ENCODE measurements around the gene FBXO39. TPM values are rescaled to one million over a fixed set of nuclear protein-coding genes. Genes with fewer than 3 reads are reported as not detected.

FBXO39 gene
- total and polyA plus RNA-seq, 8 donors: 0.25 to 1.3 (median 0.73) TPM; not detected in 5

DNA sequence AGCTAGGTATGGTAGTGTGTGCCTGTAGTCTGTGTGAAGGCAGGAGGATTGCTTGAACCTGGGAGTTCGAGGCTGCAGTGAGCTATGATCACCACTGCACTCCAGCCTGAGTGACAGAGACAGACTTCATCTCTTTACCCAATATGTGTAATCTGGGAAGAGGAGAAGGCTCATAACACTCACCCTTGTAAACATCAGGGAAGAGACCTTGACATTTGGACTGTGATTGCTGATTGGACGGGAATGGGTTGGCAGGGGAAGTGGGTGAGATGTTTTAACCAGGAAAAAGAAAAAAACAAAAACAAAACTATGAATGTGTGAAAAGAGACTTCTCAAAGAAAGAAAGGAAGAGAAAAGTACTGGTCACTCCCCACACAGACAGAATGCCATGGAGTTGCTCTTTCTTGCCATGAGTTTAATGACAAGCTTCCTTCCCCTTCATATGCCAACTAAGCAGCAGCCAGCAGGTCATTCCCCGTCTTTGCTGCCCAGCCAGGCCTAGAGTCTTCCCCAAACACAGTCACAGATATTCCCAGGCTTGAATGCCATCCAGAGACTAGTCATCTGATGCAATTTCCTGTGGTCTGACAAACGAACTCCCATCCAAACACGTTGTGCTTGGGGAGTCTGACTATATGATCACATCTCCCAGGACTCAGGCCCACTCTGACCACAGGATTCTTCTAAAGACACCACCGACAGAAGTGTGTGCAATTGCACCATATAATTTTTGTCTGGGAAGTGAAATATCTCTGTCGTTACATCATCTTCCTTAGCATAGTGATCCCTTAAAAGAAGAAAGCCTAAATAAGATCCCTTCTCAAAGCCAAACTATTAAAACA lies 23.7 kb upstream of the FBXO39 start:
- 40 to 59% (median 54%) methylated on average over 7 of the region's 7 CpGs for WGBS, 5 donors

DNA sequence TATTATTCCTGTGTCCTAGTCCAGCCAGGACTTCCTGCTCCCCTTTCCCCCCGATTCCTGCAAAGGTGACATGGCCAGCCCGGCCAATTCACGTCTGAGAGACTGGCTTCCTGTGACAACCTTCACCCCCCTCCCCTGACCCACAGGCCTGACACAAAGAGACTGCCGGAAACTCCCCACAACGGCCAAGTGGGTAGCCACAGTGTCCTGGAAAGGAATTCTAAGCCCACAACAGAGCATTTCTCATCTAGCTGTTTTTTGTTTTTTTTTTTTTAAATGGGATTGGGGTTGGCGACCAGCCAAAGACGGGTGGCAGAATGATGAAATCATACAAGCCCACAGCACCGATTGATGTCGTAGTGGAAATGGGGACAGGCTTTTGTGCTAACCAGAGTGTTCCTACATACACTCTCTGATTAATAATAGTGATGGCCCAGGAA lies 23.0 kb upstream of the FBXO39 start:
- peaks cover 11 to 58% (median 40%) of the 10 kb centered on the region in 4 donors for H3K4me1 ChIP-seq
- no peak overlapping the region for H3K4me3 ChIP-seq
- H3K36me3 ChIP-seq: peaks cover 0 to 4% (median under 1%) of the 10 kb centered on the region in 4 donors
- intact Hi-C loops (cut with DNase I; ENCODE audit: low total_unique reads): no loop called here
- TF ChIP-seq POLR2AphosphoS5 (IDR thresholded peaks at IDR 0.05): peak in 2 of 3 donors; percentile 4 to 8
- TF ChIP-seq, protein P1, sequence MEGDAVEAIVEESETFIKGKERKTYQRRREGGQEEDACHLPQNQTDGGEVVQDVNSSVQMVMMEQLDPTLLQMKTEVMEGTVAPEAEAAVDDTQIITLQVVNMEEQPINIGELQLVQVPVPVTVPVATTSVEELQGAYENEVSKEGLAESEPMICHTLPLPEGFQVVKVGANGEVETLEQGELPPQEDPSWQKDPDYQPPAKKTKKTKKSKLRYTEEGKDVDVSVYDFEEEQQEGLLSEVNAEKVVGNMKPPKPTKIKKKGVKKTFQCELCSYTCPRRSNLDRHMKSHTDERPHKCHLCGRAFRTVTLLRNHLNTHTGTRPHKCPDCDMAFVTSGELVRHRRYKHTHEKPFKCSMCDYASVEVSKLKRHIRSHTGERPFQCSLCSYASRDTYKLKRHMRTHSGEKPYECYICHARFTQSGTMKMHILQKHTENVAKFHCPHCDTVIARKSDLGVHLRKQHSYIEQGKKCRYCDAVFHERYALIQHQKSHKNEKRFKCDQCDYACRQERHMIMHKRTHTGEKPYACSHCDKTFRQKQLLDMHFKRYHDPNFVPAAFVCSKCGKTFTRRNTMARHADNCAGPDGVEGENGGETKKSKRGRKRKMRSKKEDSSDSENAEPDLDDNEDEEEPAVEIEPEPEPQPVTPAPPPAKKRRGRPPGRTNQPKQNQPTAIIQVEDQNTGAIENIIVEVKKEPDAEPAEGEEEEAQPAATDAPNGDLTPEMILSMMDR (IDR thresholded peaks at IDR 0.05): no peak
- no peaks in the 10 kb centered on the region for H3K27me3 ChIP-seq
- no peaks in the 10 kb centered on the region for H3K9me3 ChIP-seq
- 15 to 42% (median 39%) methylated on average over 8 to 9 of the region's 9 CpGs for WGBS, 5 donors
- peak in 1 of 2 donors; percentile 67 for DNase-seq
- peak overlapping the region; percentile 13 to 94 (median 74) for H3K27ac ChIP-seq

More for the DNA sequence above, 23.7 kb upstream of the FBXO39 start:
- TF ChIP-seq POLR2AphosphoS5 (IDR thresholded peaks at IDR 0.05) (peak in 2 of 3 donors; percentile 3 to 49), EP300 (IDR thresholded peaks at IDR 0.05) (no peak), POLR2A (IDR thresholded peaks at IDR 0.05) (no peak)
- TF ChIP-seq, protein P1 (IDR thresholded peaks at IDR 0.05): no peak
- H3K36me3 ChIP-seq: no peaks in the 10 kb centered on the region
- H3K27me3 ChIP-seq: no peaks in the 10 kb centered on the region
- intact Hi-C loops (cut with DNase I; ENCODE audit: low total_unique reads): no loop called here
- H3K9me3 ChIP-seq: no peaks in the 10 kb centered on the region
- no peak overlapping the region for H3K4me3 ChIP-seq
- peak in 1 of 2 donors; percentile 64 for DNase-seq
- peak overlapping the region; percentile 62 to 94 (median 74) for H3K27ac ChIP-seq
- peaks cover 6 to 50% (median 33%) of the 10 kb centered on the region in 4 donors for H3K4me1 ChIP-seq

DNA sequence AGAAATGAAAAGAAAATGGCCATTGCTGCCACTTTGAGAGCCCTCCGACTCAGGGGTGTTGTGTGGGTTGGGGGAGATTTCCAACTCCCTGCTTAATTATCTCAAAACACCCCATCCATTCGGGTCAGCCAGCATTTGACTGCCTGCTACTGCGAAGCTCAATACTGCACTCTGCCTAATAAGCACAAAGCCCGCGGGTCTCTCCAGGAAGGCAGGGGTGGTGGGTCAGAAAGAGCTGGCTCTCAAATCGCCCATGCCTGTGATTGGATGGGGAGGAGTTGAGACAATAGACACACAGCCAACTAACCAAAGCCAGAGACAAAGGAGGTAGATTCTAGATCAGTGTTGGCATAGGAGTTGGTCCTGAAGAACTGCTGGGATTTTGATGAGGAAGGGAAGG lies 22.5 kb upstream of the FBXO39 start:
- 70 to 88% (median 79%) methylated on average over 6 of the region's 6 CpGs for WGBS, 5 donors
- H3K4me1 ChIP-seq: peaks cover 11 to 63% (median 42%) of the 10 kb centered on the region in 4 donors
- H3K4me3 ChIP-seq: no peak overlapping the region
- H3K27me3 ChIP-seq: no peaks in the 10 kb centered on the region
- H3K27ac ChIP-seq: peak overlapping the region; percentile 18 to 94 (median 74)
- intact Hi-C loops (cut with DNase I; ENCODE audit: low total_unique reads): no loop called here
- DNase-seq: peak in 1 of 2 donors; percentile 24
- TF ChIP-seq, protein P1 (IDR thresholded peaks at IDR 0.05): no peak
- TF ChIP-seq POLR2A (IDR thresholded peaks at IDR 0.05) (no peak), POLR2AphosphoS5 (IDR thresholded peaks at IDR 0.05) (no peak), EP300 (IDR thresholded peaks at IDR 0.05) (no peak)
- peaks cover 0 to 9% (median 6%) of the 10 kb centered on the region in 4 donors for H3K36me3 ChIP-seq
- H3K9me3 ChIP-seq: no peaks in the 10 kb centered on the region

DNA sequence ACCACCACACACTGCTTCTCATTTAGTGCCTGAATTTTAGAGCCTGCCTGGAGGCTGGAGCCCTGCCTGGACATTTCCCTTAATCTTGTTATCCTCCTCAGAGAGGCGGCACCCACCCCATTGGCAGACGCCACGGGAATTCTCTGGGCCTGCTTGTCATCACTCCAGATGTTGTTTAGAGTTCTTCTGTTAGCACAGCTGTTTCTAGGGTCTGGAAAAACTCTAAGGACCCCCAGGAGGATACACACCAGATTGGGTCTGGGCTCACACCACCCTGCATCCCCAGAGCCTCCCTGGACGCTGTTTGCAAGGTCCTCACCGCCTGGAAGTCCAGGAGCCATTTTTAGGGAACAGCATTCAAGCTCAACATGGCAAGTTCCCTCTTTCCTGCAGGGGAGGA lies 20.7 kb upstream of the FBXO39 start:
- peaks cover 11 to 63% (median 42%) of the 10 kb centered on the region in 4 donors for H3K4me1 ChIP-seq
- H3K9me3 ChIP-seq: no peaks in the 10 kb centered on the region
- peak overlapping the region; percentile 46 to 79 (median 61) for H3K4me3 ChIP-seq
- peaks cover 0 to 26% (median 23%) of the 10 kb centered on the region in 4 donors for H3K36me3 ChIP-seq
- TF ChIP-seq POLR2A (IDR thresholded peaks at IDR 0.05) (no peak), POLR2AphosphoS5 (IDR thresholded peaks at IDR 0.05) (no peak), EP300 (IDR thresholded peaks at IDR 0.05) (no peak)
- TF ChIP-seq, protein P1 (IDR thresholded peaks at IDR 0.05): no peak
- H3K27me3 ChIP-seq: no peaks in the 10 kb centered on the region
- intact Hi-C loops (cut with DNase I; ENCODE audit: low total_unique reads): no loop called here
- WGBS, 5 donors: 55 to 72% (median 61%) methylated on average over 3 to 5 of the region's 5 CpGs
- peak overlapping the region; percentile 67 to 94 (median 81) for H3K27ac ChIP-seq
- peak in 1 of 2 donors; percentile 75 for DNase-seq

Data from stomach (tissue), 9 donors.